HG03575 (cell line): ENCODE results near the gene GALNT5.
A peak's percentile ranks its signal among the peaks of the same experiment; 100 is the strongest.

Source experiments
- ATAC-seq: cut with Tn5 transposase; IDR thresholded peaks from one replicate; pipeline ENCODE4 v1.9.1; 2021; ENCODE audit not compliant: unreplicated experiment, insufficient number of reproducible peaks, low FRiP score; ENCODE audit errors: extremely low read depth

The GALNT5 gene

GRCh38 chr2:157281316-157281715, 23.8 kb downstream of the GALNT5 start:
- no peak for ATAC-seq

GRCh38 chr2:157283468-157283867, 26.0 kb downstream of the GALNT5 start:
- ATAC-seq, result no peak

GRCh38 chr2:157287160-157287559, 29.7 kb downstream of the GALNT5 start:
- ATAC-seq, result no peak

GRCh38 chr2:157290525-157290924, 33.0 kb downstream of the GALNT5 start:
- no peak for ATAC-seq

GRCh38 chr2:157291018-157291417, 33.5 kb downstream of the GALNT5 start:
- no peak for ATAC-seq

GRCh38 chr2:157292853-157293252, 35.3 kb downstream of the GALNT5 start:
- no peak for ATAC-seq

GRCh38 chr2:157296490-157296889, 39.0 kb downstream of the GALNT5 start:
- ATAC-seq, result no peak

GRCh38 chr2:157296958-157297357, 39.5 kb downstream of the GALNT5 start:
- no peak for ATAC-seq

GRCh38 chr2:157301307-157301706, 43.8 kb downstream of the GALNT5 start:
- ATAC-seq, result no peak

GRCh38 chr2:157302492-157303099, 45.1 kb downstream of the GALNT5 start:
- ATAC-seq, result peak; percentile 62

GRCh38 chr2:157303612-157304011, 46.1 kb downstream of the GALNT5 start:
- ATAC-seq, result no peak

GRCh38 chr2:157304811-157305722, 47.6 kb downstream of the GALNT5 start:
- no peak for ATAC-seq

GRCh38 chr2:157305723-157306110, 48.2 kb downstream of the GALNT5 start:
- ATAC-seq, result no peak

- no peak for ATAC-seq
These were observed 49.5 kb downstream of the GALNT5 start for GRCh38 chr2:157307021-157307420.

GRCh38 chr2:157309878-157310277, 52.4 kb downstream of the GALNT5 start:
- no peak for ATAC-seq

- no peak for ATAC-seq
These were observed 54.2 kb downstream of the GALNT5 start for GRCh38 chr2:157311706-157312105.

GRCh38 chr2:157312866-157313486, 55.5 kb downstream of the GALNT5 start:
- peak; percentile 51 for ATAC-seq

GRCh38 chr2:157315901-157316300, 58.4 kb downstream of the GALNT5 start:
- ATAC-seq, result no peak

GRCh38 chr2:157318884-157319283, 61.4 kb downstream of the GALNT5 start:
- ATAC-seq, result no peak

GRCh38 chr2:157319795-157320194, 62.3 kb downstream of the GALNT5 start:
- no peak for ATAC-seq
